ENCODE results near the gene NTM. TPM values are rescaled to one million over a fixed set of nuclear protein-coding genes. Genes with fewer than 3 reads are reported as not detected.

The NTM gene
- total and polyA plus RNA-seq, 2 of the 8 experiments (the other 6 are each of a cell fraction or from before 2014, with no cell fraction given) = 13.4 to 20.0 TPM

DNA sequence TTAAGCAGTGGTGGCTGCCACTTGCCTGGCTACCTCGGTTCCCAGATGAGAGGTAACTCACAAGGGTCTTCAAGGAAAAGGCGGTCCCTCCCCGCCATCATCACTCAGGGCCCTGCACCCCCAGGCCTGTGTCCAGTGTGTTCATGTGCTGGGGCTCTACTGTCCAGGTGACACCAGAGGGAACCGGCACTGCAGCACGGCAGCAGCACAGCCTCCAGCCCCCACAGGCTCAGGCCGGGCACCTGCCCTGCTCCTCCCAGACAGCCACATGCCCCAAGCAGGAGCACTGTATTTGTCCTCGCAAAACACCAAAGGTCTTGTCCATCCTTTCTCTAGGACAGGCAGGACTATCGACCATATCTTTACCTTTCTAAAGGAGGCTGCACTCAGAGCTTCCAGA, 982.1 kb downstream of the NTM start (continued):
- TF ChIP-seq MAFK (IDR thresholded peaks at IDR 0.05; ENCODE audit: low read depth, low read length) (no peak), ZNF274 (IDR thresholded peaks at IDR 0.05; ENCODE audit: borderline replicate concordance, extremely low read depth, low read length) (no peak), SP4 (IDR thresholded peaks at IDR 0.05; ENCODE audit: low read length) (no peak), CTBP2 (IDR thresholded peaks at IDR 0.05; ENCODE audit: borderline replicate concordance, insufficient read depth, insufficient read length, low read length) (no peak)
